Panc1 (cell line): ENCODE measurements around the gene SPC25. TPM values are rescaled to one million over a fixed set of nuclear protein-coding genes. Genes with fewer than 3 reads are reported as not detected.
"Not testable (repeated sequence)": the region's sequence is repeated elsewhere in the genome, so short reads cannot be mapped to it uniquely, and the experiment has no call there.

Experiments used
- ATAC-seq: fragments of 200-7000 bp; cut with Tn5 transposase; 2 replicates; pipeline ENCODE4 v1.9.1; 2020; ENCODE audit warnings: mild to moderate bottlenecking, moderate library complexity
- BruUV-seq: library from RNA; stranded (reverse); fragments of 400-500 nt; replicated peaks from 2 replicates; lab custom pipeline; 2021; lab: Mats Ljungman, UMichigan
- CTCF ChIA-PET: fragments of 300-600 bp; sonication (Branson Sonifier 250); formaldehyde crosslinking; loops from one replicate; lab custom pipeline; 2022; ENCODE audit warnings: antibody characterized with exemption; lab: Charles Lee
- POLR2A ChIA-PET: fragments of 300-600 bp; sonication (Branson Sonifier 250); formaldehyde crosslinking; loops from one replicate; lab custom pipeline; 2022; ENCODE audit warnings: antibody characterized with exemption; lab: Charles Lee
- DNase-seq: peaks from one replicate; pipeline ENCODE4 v3.0.0-alpha.2; 2010; ENCODE audit warnings: low read depth, low spot score
- H3K27ac ChIP-seq: 2 replicates; pipeline ENCODE4 v1.5.1; 2011; ENCODE audit warnings: mild to moderate bottlenecking, low read length, inconsistent platforms
- H3K27me3 ChIP-seq: fragments of 200-500 bp; sonication (Bioruptor generic); 2 replicates; pipeline ENCODE4 v1.6.0; 2014; ENCODE audit warnings: low read length, inconsistent platforms; ENCODE audit not compliant: control insufficient read depth, insufficient read depth
- H3K36me3 ChIP-seq: fragments of 200-500 bp; sonication (Bioruptor generic); 2 replicates; pipeline ENCODE4 v1.5.1; 2014; ENCODE audit warnings: inconsistent platforms, mild to moderate bottlenecking, low read length, moderate library complexity; ENCODE audit not compliant: control insufficient read depth, insufficient read depth
- H3K4me1 ChIP-seq: 2 replicates; pipeline ENCODE4 v1.5.1; 2011; ENCODE audit warnings: inconsistent platforms, mild to moderate bottlenecking, low read length, moderate library complexity; ENCODE audit not compliant: control insufficient read depth, insufficient read depth
- H3K4me3 ChIP-seq, 2 experiments: 2 replicates each; pipeline ENCODE4 v1.5.1; 2011 to 2012; ENCODE audit warnings: low read depth in 2 of 2, low read length in 2 of 2, mild to moderate bottlenecking in 2 of 2, inconsistent platforms in 1 of 2, moderate library complexity in 1 of 2
- H3K9me3 ChIP-seq: fragments of 200-500 bp; sonication (Bioruptor generic); 2 replicates; pipeline ENCODE4 v1.5.1; 2014; ENCODE audit warnings: low read depth, mild to moderate bottlenecking, inconsistent platforms, low read length, moderate library complexity; ENCODE audit not compliant: control insufficient read depth, insufficient read depth
- POLR2AphosphoS5 ChIP-seq: IDR thresholded peaks from 2 replicates; pipeline ENCODE4 v1.6.1; 2012; ENCODE audit warnings: mild to moderate bottlenecking, low read depth, low read length, moderate library complexity
- SIN3A ChIP-seq: IDR thresholded peaks from 2 replicates; pipeline ENCODE4 v1.6.1; 2012; ENCODE audit warnings: low read depth, mild to moderate bottlenecking, low read length, moderate library complexity, borderline replicate concordance; ENCODE audit not compliant: insufficient read depth
- TCF7L2 ChIP-seq: IDR thresholded peaks from 2 replicates; pipeline ENCODE4 v1.6.1; 2011; ENCODE audit warnings: mild to moderate bottlenecking, low read depth, low read length, inconsistent platforms
- in situ Hi-C: cut with HindIII; loops from 2 replicates; pipeline ENCODE4 v1.10.0; 2016; ENCODE audit warnings: low sequenced_read_pairs, low pct_unique_long_range_greater_than_20kb
- intact Hi-C: fragments of 100-400 bp; cut with micrococcal nuclease; formaldehyde crosslinking; loops from one replicate; pipeline ENCODE4 v1.10.0; 2022; ENCODE audit not compliant: unreplicated experiment
- total RNA-seq: library from RNA; stranded (reverse); gene quantifications from one replicate; pipeline ENCODE4 v1.2.1, GENCODE V29; 2021; ENCODE audit not compliant: unreplicated experiment

Gene SPC25
- total RNA-seq, 1 experiment from 2014 or later, result 21.1 TPM

GRCh38 chr2:168874368-168875054 is 15.7 kb downstream of the SPC25 start:
- Histone ChIP-seq H3K27ac (no peak overlapping the region), H3K27me3 (no peaks in the 10 kb centered on the region), H3K4me3 (no peak overlapping the region), H3K36me3 (no peaks in the 10 kb centered on the region; the same call in 1 of the 2 replicates), H3K4me1 (no peaks in the 10 kb centered on the region), H3K9me3 (no peaks in the 10 kb centered on the region)
- DNase-seq (no peak), ATAC-seq (no peak)
- intact Hi-C loops, result no loop called here
- POLR2A ChIA-PET, result no interaction called here
- in situ Hi-C loops, result no loop called here
- CTCF ChIA-PET, result no interaction called here
- no peak for TF ChIP-seq POLR2AphosphoS5
- no TSS peak for BruUV-seq

GRCh38 chr2:168870824-168871223 is 19.4 kb downstream of the SPC25 start:
- H3K4me3 ChIP-seq, H3K36me3 ChIP-seq, POLR2A ChIA-PET, intact Hi-C loops, H3K27me3 ChIP-seq, BruUV-seq, H3K9me3 ChIP-seq, H3K27ac ChIP-seq, DNase-seq, H3K4me1 ChIP-seq, ATAC-seq, CTCF ChIA-PET, in situ Hi-C loops: not testable (repeated sequence)

- DNase-seq, H3K36me3 ChIP-seq, in situ Hi-C loops, POLR2A ChIA-PET, H3K4me3 ChIP-seq, H3K27ac ChIP-seq, H3K4me1 ChIP-seq, BruUV-seq, ATAC-seq, H3K27me3 ChIP-seq, CTCF ChIA-PET, H3K9me3 ChIP-seq, intact Hi-C loops: not testable (repeated sequence)
Observed at GRCh38 chr2:168870369-168870768, 19.9 kb downstream of the SPC25 start.

- H3K4me3 ChIP-seq, H3K36me3 ChIP-seq, H3K27me3 ChIP-seq, in situ Hi-C loops, BruUV-seq, DNase-seq, H3K9me3 ChIP-seq, intact Hi-C loops, CTCF ChIA-PET, H3K27ac ChIP-seq, H3K4me1 ChIP-seq, POLR2A ChIA-PET, ATAC-seq: not testable (repeated sequence)
Observed at GRCh38 chr2:168867164-168867563, 23.1 kb downstream of the SPC25 start.

- no peak for DNase-seq
- Histone ChIP-seq H3K36me3 (no peaks in the 10 kb centered on the region), H3K4me3 (no peak overlapping the region), H3K27me3 (no peaks in the 10 kb centered on the region), H3K9me3 (no peaks in the 10 kb centered on the region), H3K27ac (no peak overlapping the region), H3K4me1 (no peaks in the 10 kb centered on the region)
- ChIA-PET CTCF (no interaction called here), POLR2A (no interaction called here)
- no peak for TF ChIP-seq TCF7L2
- TF ChIP-seq SIN3A, result no peak
- no peak for ATAC-seq
- no TSS peak for BruUV-seq
- intact Hi-C loops, result no loop called here
- in situ Hi-C loops, result no loop called here
Observed at GRCh38 chr2:168858146-168858545, 32.1 kb downstream of the SPC25 start.
